Kidney epithelial cell (primary cell): ENCODE measurements around the gene EID3. TPM values are rescaled to one million over a fixed set of nuclear protein-coding genes. Genes with fewer than 3 reads are reported as not detected.
"Not testable (repeated sequence)": the region's sequence is repeated elsewhere in the genome, so short reads cannot be mapped to it uniquely, and the experiment has no call there.

Experiments used
- DNase-seq: peaks from one replicate; pipeline ENCODE4 v3.0.0-alpha.2; 2010; ENCODE audit warnings: low read depth
- H3K27me3 ChIP-seq: 2 replicates; pipeline ENCODE4 v1.6.0; 2011; ENCODE audit warnings: low read length; ENCODE audit not compliant: control insufficient read depth, insufficient read depth
- H3K36me3 ChIP-seq: 2 replicates; pipeline ENCODE4 v1.5.1; 2011; ENCODE audit warnings: low read length; ENCODE audit not compliant: control insufficient read depth, insufficient read depth
- H3K4me3 ChIP-seq: 2 replicates; pipeline ENCODE4 v1.5.1; 2011; ENCODE audit warnings: low read depth, mild to moderate bottlenecking, control low read depth, low read length
- total RNA-seq: library from RNA; depleted of rRNA; stranded (reverse); fragments of >200 nt; gene quantifications from 2 replicates; pipeline ENCODE4 v1.2.3, GENCODE V29; 2015
- TF ChIP-seq, protein P1 (sequence below): IDR thresholded peaks from 2 replicates; pipeline ENCODE4 v1.5.1; 2011; ENCODE audit warnings: mild to moderate bottlenecking, moderate library complexity, low read length, control low read depth, inconsistent platforms; ENCODE audit not compliant: insufficient read depth, poor library complexity, severe bottlenecking

The EID3 gene
- total RNA-seq, 1 donor from 2014 or later: 2.9 TPM

- Histone ChIP-seq H3K27me3 (no peaks in the 10 kb centered on the region), H3K4me3 (no peak overlapping the region), H3K36me3 (peaks cover 1% of the 10 kb centered on the region)
- DNase-seq: no peak
- TF ChIP-seq, protein P1, sequence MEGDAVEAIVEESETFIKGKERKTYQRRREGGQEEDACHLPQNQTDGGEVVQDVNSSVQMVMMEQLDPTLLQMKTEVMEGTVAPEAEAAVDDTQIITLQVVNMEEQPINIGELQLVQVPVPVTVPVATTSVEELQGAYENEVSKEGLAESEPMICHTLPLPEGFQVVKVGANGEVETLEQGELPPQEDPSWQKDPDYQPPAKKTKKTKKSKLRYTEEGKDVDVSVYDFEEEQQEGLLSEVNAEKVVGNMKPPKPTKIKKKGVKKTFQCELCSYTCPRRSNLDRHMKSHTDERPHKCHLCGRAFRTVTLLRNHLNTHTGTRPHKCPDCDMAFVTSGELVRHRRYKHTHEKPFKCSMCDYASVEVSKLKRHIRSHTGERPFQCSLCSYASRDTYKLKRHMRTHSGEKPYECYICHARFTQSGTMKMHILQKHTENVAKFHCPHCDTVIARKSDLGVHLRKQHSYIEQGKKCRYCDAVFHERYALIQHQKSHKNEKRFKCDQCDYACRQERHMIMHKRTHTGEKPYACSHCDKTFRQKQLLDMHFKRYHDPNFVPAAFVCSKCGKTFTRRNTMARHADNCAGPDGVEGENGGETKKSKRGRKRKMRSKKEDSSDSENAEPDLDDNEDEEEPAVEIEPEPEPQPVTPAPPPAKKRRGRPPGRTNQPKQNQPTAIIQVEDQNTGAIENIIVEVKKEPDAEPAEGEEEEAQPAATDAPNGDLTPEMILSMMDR: no peak
These were observed 10.4 kb upstream of the EID3 start for GRCh38 chr12:104292872-104293794.

DNA sequence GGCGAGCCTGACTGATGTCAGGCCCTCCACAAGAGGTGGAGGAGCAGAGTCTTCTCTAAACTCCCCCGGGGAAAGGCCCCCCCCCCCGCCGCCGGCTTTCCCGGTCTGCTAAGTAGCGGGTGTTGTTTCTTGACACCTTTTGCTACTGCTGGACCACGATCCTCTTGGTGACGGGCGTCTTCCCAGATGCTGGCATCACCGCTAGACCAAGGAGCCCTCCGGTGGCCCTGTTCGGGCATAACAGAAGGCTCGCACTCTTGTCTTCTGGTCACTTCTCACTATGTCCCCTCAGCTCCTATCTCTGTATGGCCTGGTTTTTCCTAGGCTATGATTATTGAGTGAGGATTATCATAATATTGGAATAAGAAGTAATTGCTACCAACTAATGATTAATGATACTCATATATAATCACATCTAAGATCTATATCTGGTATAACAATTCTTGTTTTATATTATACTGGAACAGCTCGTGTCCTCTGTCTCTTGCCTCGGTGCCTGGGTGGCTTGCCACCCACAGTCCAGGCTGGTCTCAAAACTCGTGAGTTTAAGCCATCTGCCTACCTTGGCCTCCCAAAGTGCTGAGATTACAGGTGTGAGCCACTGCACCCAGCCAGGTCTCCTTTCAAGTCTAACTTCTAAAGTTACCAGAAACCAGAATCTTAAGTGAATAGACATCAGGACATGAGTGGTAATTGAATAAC, 9.2 kb upstream of the EID3 start:
- not testable (repeated sequence) for DNase-seq, H3K36me3 ChIP-seq, H3K4me3 ChIP-seq, H3K27me3 ChIP-seq
- TF ChIP-seq, protein P1: peak; percentile 32

DNA sequence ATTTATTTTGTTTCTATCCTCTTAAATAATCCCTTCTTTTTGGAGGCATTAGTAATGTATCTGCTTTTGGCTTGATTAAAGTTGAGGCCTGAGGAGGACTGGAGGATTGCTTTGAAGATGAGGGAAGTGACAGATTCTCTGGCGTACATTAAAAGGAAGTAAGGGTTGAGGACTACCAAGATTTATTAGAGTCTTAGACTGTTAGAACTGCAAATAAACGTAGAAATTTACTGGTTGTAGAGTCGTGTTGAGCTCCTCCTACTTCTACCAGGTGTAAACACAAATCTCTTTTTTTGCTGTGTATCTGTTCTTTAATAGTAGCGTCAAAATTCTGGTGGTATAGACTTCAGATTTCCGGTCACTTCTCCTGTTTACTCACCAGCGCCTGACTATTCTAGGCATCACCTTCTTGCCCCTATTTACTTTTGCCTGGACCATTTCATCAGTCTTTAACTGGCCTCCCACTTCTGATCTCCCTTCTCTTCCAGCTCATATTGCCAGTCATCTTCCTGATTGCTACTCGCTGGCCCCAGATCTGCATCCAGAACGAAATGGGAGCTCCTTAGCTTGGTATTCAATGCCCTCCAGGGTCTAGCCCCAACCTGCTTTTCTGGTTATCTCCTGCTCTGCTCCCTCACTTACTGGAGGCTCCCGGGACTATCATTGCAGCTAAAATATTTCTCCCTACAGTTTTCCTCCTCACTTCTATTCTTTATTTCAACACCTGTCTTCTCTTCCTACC, 8.4 kb upstream of the EID3 start:
- DNase-seq: no peak
- Histone ChIP-seq H3K36me3 (peaks cover 1% of the 10 kb centered on the region), H3K27me3 (no peaks in the 10 kb centered on the region), H3K4me3 (no peak overlapping the region)
- TF ChIP-seq, protein P1: no peak

DNA sequence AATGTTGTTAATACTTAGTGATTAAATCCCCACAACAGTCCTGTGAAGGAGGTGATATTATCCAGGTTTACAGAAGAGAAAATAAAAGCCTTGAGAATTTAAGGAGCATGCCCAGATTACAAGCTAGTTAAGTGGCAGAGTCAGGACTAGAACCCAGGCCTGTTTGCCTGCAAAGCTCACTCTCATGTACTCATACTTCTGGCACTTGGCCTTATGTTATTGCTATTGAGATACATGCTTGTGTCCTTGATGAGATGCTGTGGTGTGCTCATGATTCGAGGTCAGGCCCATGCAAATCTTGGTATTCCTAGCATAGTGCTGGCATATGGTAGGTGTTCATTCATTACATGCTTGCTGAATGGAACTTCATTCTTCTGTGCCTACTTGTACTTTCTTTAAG, 7.6 kb upstream of the EID3 start:
- no peak for DNase-seq
- H3K4me3 ChIP-seq: no peak overlapping the region
- TF ChIP-seq, protein P1: no peak
- no peaks in the 10 kb centered on the region for H3K27me3 ChIP-seq
- peaks cover 1% of the 10 kb centered on the region for H3K36me3 ChIP-seq

DNA sequence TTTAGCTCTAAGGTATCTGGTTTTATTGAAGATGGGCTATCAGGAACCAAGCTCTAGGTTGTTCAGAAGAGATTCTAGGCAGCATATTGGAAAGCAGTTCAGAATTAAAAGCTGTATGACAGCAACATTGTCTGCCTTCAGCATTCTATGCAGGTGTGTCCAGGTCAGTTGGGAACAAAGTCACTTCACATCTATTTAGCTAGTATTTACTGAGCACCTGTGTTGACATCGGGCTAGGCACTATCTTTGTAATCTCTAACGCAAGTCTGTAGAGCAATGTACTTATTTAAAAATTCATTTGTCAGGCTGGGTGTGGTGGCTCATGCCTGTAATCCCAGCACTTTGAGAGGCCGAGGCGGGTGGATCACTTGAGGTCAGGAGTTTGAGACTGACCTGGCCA, 6.8 kb upstream of the EID3 start:
- TF ChIP-seq, protein P1: no peak
- Histone ChIP-seq H3K27me3 (no peaks in the 10 kb centered on the region), H3K36me3 (peaks cover 1% of the 10 kb centered on the region), H3K4me3 (no peak overlapping the region)
- DNase-seq: no peak
